WTC11 (cell line): Measurements from ENCODE around the gene PRKN. TPM values are rescaled to one million over a fixed set of nuclear protein-coding genes. Genes with fewer than 3 reads are reported as not detected.

Source experiments
- ATAC-seq: fragments of 200-7000 bp; cut with Tn5 transposase; 2 replicates; pipeline ENCODE4 v1.10.0; 2021; ENCODE audit warnings: mild to moderate bottlenecking, moderate library complexity
- CTCF ChIA-PET: fragments of 300-600 bp; sonication (Branson Sonifier 250); formaldehyde crosslinking; loops from one replicate; lab custom pipeline; 2021; ENCODE audit warnings: antibody characterized with exemption; lab: Charles Lee
- POLR2A ChIA-PET: fragments of 350-600 bp; sonication (Branson Sonifier 250); formaldehyde crosslinking; loops from one replicate; lab custom pipeline; 2021; ENCODE audit warnings: antibody characterized with exemption; lab: Charles Lee
- DNase-seq: peaks from one replicate; pipeline ENCODE4 v3.0.0; 2021; ENCODE audit warnings: low spot score
- H3K27ac Mint-ChIP-seq: 2 replicates; pipeline ENCODE4 v1.8.0; 2021; ENCODE audit warnings: mixed read lengths
- H3K27me3 Mint-ChIP-seq: 2 replicates; pipeline ENCODE4 v1.8.0; 2021; ENCODE audit warnings: low read depth, mild to moderate bottlenecking, moderate library complexity, mixed read lengths
- H3K36me3 Mint-ChIP-seq: 2 replicates; pipeline ENCODE4 v1.8.0; 2021; ENCODE audit warnings: mixed read lengths
- H3K4me1 Mint-ChIP-seq: 2 replicates; pipeline ENCODE4 v1.8.0; 2022; ENCODE audit warnings: mixed read lengths
- H3K4me3 Mint-ChIP-seq: 2 replicates; pipeline ENCODE4 v1.8.0; 2021; ENCODE audit warnings: mild to moderate bottlenecking, moderate library complexity, mixed read lengths
- H3K9me3 Mint-ChIP-seq: 2 replicates; pipeline ENCODE4 v1.8.0; 2021; ENCODE audit warnings: mixed read lengths
- E2F5 ChIP-seq: sonication (generic); formaldehyde crosslinking; IDR thresholded peaks from 2 replicates; pipeline ENCODE4 v1.8.1; 2022; ENCODE audit warnings: mild to moderate bottlenecking, moderate library complexity, missing genetic modification reagents
- ELF4 ChIP-seq: sonication (generic); formaldehyde crosslinking; IDR thresholded peaks from 2 replicates; pipeline ENCODE4 v1.8.1; 2022; ENCODE audit warnings: low read depth, mild to moderate bottlenecking, moderate library complexity, missing genetic modification reagents
- EMX1 ChIP-seq: fragments of 250-450 bp; sonication (Bioruptor Pico); IDR thresholded peaks from 2 replicates; pipeline ENCODE4 v1.8.0; 2021; ENCODE audit warnings: mild to moderate bottlenecking
- FOXK1 ChIP-seq: sonication (generic); formaldehyde crosslinking; IDR thresholded peaks from 2 replicates; pipeline ENCODE4 v1.8.0; 2022; ENCODE audit warnings: mild to moderate bottlenecking, moderate library complexity, missing genetic modification reagents
- NFE2L1 ChIP-seq: sonication (generic); formaldehyde crosslinking; IDR thresholded peaks from 2 replicates; pipeline ENCODE4 v1.8.1; 2023; ENCODE audit warnings: missing genetic modification reagents
- NR1H2 ChIP-seq: sonication (generic); formaldehyde crosslinking; IDR thresholded peaks from 2 replicates; pipeline ENCODE4 v1.9.0; 2021; ENCODE audit warnings: mild to moderate bottlenecking, moderate library complexity, missing genetic modification reagents
- RORB ChIP-seq: fragments of 250-450 bp; sonication (Bioruptor Pico); IDR thresholded peaks from 2 replicates; pipeline ENCODE4 v1.9.0; 2021; ENCODE audit warnings: mild to moderate bottlenecking
- SMAD4 ChIP-seq: sonication (generic); formaldehyde crosslinking; IDR thresholded peaks from 2 replicates; pipeline ENCODE4 v1.8.0; 2022; ENCODE audit warnings: mild to moderate bottlenecking, missing genetic modification reagents
- TEAD4 ChIP-seq: sonication (generic); formaldehyde crosslinking; IDR thresholded peaks from 2 replicates; pipeline ENCODE4 v1.8.0; 2022; ENCODE audit warnings: mild to moderate bottlenecking, missing genetic modification reagents
- ZBTB43 ChIP-seq: sonication (generic); formaldehyde crosslinking; IDR thresholded peaks from 2 replicates; pipeline ENCODE4 v1.8.1; 2023; ENCODE audit warnings: mild to moderate bottlenecking, missing genetic modification reagents
- ZNF263 ChIP-seq: sonication (generic); formaldehyde crosslinking; IDR thresholded peaks from 2 replicates; pipeline ENCODE4 v1.8.1; 2022; ENCODE audit warnings: low read depth, mild to moderate bottlenecking, moderate library complexity, missing genetic modification reagents
- ZNF396 ChIP-seq: fragments of 250-450 bp; sonication (Bioruptor Pico); IDR thresholded peaks from 2 replicates; pipeline ENCODE4 v1.8.0; 2021; ENCODE audit warnings: mild to moderate bottlenecking, moderate library complexity, borderline replicate concordance
- ZNF425 ChIP-seq: fragments of 250-450 bp; sonication (Bioruptor Pico); conservative IDR thresholded peaks from 2 replicates; pipeline ENCODE4 v1.9.0; 2021; ENCODE audit warnings: mild to moderate bottlenecking
- total RNA-seq: library from RNA; stranded (reverse); gene quantifications from 3 replicates; pipeline ENCODE4 v1.2.3, GENCODE V29; 2021
- TF ChIP-seq, protein P1 (sequence below): fragments of 250-450 bp; sonication (Bioruptor Pico); IDR thresholded peaks from 2 replicates; pipeline ENCODE4 v1.8.0; 2021; ENCODE audit warnings: mild to moderate bottlenecking
- TF ChIP-seq, protein P2 (sequence below): fragments of 250-450 bp; sonication (Bioruptor Pico); IDR thresholded peaks from 2 replicates; pipeline ENCODE4 v2.1.2; 2022; ENCODE audit warnings: mild to moderate bottlenecking, moderate library complexity
- TF ChIP-seq, protein P3 (sequence below): sonication (generic); formaldehyde crosslinking; IDR thresholded peaks from 2 replicates; pipeline ENCODE4 v1.8.1; 2023; ENCODE audit warnings: mild to moderate bottlenecking, missing genetic modification reagents
- TF ChIP-seq, protein P4 (sequence below): sonication (generic); formaldehyde crosslinking; IDR thresholded peaks from 2 replicates; pipeline ENCODE4 v1.8.0; 2022; ENCODE audit warnings: missing genetic modification reagents

The PRKN gene
- total RNA-seq, 1 experiment from 2014 or later = 0.59 TPM

- TF ChIP-seq E2F5 (CRISPR knock-in tag) (no peak), NR1H2 (CRISPR knock-in tag) (no peak), NFE2L1 (CRISPR knock-in tag) (no peak), EMX1 (CRISPR knock-in tag) (no peak), ZNF396 (CRISPR knock-in tag) (no peak), RORB (no peak), TEAD4 (CRISPR knock-in tag) (no peak)
- TF ChIP-seq, protein P1, sequence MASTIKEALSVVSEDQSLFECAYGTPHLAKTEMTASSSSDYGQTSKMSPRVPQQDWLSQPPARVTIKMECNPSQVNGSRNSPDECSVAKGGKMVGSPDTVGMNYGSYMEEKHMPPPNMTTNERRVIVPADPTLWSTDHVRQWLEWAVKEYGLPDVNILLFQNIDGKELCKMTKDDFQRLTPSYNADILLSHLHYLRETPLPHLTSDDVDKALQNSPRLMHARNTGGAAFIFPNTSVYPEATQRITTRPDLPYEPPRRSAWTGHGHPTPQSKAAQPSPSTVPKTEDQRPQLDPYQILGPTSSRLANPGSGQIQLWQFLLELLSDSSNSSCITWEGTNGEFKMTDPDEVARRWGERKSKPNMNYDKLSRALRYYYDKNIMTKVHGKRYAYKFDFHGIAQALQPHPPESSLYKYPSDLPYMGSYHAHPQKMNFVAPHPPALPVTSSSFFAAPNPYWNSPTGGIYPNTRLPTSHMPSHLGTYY = no peak
Observed at GRCh38 chr6:161346717-161347116, 1380.8 kb downstream of the PRKN start (continued).

GRCh38 chr6:161344626-161345025 lies 1382.9 kb downstream of the PRKN start:
- Mint-ChIP-seq H3K4me1 (no peaks in the 10 kb centered on the region), H3K27me3 (no peaks in the 10 kb centered on the region), H3K4me3 (no peak overlapping the region), H3K9me3 (peaks cover 11% of the 10 kb centered on the region), H3K36me3 (peaks cover 4% of the 10 kb centered on the region; the same call in 1 of the 2 replicates), H3K27ac (no peak overlapping the region)
- TF ChIP-seq, protein P2, sequence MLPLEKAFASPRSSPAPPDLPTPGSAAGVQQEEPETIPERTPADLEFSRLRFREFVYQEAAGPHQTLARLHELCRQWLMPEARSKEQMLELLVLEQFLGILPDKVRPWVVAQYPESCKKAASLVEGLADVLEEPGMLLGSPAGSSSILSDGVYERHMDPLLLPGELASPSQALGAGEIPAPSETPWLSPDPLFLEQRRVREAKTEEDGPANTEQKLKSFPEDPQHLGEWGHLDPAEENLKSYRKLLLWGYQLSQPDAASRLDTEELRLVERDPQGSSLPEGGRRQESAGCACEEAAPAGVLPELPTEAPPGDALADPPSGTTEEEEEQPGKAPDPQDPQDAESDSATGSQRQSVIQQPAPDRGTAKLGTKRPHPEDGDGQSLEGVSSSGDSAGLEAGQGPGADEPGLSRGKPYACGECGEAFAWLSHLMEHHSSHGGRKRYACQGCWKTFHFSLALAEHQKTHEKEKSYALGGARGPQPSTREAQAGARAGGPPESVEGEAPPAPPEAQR (CRISPR knock-in tag) = no peak
- TF ChIP-seq ELF4 (CRISPR knock-in tag) (no peak), FOXK1 (no peak), SMAD4 (CRISPR knock-in tag) (no peak), ZBTB43 (CRISPR knock-in tag) (no peak), ZNF425 (CRISPR knock-in tag) (no peak)
- TF ChIP-seq, protein P3, sequence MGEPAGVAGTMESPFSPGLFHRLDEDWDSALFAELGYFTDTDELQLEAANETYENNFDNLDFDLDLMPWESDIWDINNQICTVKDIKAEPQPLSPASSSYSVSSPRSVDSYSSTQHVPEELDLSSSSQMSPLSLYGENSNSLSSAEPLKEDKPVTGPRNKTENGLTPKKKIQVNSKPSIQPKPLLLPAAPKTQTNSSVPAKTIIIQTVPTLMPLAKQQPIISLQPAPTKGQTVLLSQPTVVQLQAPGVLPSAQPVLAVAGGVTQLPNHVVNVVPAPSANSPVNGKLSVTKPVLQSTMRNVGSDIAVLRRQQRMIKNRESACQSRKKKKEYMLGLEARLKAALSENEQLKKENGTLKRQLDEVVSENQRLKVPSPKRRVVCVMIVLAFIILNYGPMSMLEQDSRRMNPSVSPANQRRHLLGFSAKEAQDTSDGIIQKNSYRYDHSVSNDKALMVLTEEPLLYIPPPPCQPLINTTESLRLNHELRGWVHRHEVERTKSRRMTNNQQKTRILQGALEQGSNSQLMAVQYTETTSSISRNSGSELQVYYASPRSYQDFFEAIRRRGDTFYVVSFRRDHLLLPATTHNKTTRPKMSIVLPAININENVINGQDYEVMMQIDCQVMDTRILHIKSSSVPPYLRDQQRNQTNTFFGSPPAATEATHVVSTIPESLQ (CRISPR knock-in tag) = no peak
- ChIA-PET POLR2A (no interaction called here), CTCF (interaction anchor here (0.7 to 1.5 kb wide), 3 partner anchors 9 to 69 kb away, joined by 3 to 4 read pairs (median 3); no protein-coding TSS in a partner anchor)
- DNase-seq = no peak
- ATAC-seq = no peak

DNA sequence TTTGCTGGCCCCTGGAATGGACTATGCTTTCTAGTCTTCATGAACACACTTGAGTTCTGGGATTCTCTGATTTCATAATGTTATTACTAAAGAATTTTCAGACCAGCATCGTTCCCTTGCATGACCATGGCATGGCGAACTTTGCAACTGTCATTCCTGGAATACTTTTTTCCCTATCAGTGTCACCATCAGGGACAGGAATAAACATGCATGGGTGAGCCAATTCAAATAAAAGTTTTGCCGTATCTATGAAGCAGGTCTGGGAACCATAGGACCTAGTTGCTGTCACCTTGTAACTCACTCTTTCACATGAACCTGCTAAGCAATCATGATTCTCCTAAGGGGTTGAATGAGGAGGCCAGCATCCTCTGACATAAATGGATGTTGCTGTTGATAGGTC lies 1385.5 kb downstream of the PRKN start:
- Mint-ChIP-seq H3K36me3 (peaks cover 11% of the 10 kb centered on the region), H3K27ac (no peak overlapping the region), H3K27me3 (no peaks in the 10 kb centered on the region), H3K4me1 (no peaks in the 10 kb centered on the region), H3K9me3 (peaks cover 24% of the 10 kb centered on the region), H3K4me3 (no peak overlapping the region)
- POLR2A ChIA-PET = no interaction called here
- DNase-seq = no peak
- CTCF ChIA-PET = no interaction called here
- ATAC-seq = no peak
- TF ChIP-seq, protein P4, sequence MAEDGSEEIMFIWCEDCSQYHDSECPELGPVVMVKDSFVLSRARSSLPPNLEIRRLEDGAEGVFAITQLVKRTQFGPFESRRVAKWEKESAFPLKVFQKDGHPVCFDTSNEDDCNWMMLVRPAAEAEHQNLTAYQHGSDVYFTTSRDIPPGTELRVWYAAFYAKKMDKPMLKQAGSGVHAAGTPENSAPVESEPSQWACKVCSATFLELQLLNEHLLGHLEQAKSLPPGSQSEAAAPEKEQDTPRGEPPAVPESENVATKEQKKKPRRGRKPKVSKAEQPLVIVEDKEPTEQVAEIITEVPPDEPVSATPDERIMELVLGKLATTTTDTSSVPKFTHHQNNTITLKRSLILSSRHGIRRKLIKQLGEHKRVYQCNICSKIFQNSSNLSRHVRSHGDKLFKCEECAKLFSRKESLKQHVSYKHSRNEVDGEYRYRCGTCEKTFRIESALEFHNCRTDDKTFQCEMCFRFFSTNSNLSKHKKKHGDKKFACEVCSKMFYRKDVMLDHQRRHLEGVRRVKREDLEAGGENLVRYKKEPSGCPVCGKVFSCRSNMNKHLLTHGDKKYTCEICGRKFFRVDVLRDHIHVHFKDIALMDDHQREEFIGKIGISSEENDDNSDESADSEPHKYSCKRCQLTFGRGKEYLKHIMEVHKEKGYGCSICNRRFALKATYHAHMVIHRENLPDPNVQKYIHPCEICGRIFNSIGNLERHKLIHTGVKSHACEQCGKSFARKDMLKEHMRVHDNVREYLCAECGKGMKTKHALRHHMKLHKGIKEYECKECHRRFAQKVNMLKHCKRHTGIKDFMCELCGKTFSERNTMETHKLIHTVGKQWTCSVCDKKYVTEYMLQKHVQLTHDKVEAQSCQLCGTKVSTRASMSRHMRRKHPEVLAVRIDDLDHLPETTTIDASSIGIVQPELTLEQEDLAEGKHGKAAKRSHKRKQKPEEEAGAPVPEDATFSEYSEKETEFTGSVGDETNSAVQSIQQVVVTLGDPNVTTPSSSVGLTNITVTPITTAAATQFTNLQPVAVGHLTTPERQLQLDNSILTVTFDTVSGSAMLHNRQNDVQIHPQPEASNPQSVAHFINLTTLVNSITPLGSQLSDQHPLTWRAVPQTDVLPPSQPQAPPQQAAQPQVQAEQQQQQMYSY (CRISPR knock-in tag) = no peak
- TF ChIP-seq ZNF263 (CRISPR knock-in tag) = no peak
